Lower leg skin (tissue), 3 donors: ENCODE data around the gene ELF4.

Experiments used
- CTCF ChIP-seq, 3 donors: fragments of 450-650 bp; IDR thresholded peaks; one replicate each; pipeline ENCODE4 v1.5.1; 2016; ENCODE audit warnings: antibody characterized with exemption in 3 of 3, mild to moderate bottlenecking in 3 of 3, moderate library complexity in 2 of 3
- POLR2A ChIP-seq, 2 donors: fragments of 450-650 bp; IDR thresholded peaks; one replicate each; pipeline ENCODE4 v1.6.1; 2016 to 2017; ENCODE audit warnings: antibody characterized with exemption in 2 of 2, mild to moderate bottlenecking in 1 of 2, moderate library complexity in 1 of 2

DNA sequence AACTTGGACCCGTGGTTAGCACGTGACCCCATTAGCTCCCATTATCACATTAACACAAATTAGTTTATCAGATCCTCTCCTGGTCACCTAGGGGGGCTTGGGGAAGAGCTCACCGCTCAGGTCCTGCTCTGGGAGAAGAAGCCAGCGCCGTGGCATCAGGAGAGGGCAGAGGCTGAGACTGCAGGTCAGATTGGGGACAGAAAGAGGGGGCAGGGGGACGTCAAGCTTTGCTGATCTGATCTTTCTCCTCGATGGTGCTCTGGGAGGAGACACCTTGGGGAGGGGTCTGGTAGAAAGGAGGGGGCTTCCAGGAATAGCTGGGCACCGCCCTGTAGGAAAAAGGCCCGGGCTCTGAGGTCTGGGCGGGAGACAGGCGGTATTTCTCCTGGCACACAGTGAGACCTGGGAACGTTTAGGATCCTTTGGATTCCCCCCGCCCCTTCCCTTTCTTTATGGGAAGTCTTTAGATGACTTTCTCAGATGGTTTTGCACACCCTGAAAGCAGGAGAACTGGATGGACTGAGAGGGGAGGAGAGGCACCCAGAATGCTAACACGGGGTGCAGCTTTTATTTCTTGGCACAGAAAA lies 9.1 kb upstream of the ELF4 start:
- TF ChIP-seq CTCF (IDR thresholded peaks at IDR 0.05) = no peak
- no peak for TF ChIP-seq POLR2A (IDR thresholded peaks at IDR 0.05)
